Heart right ventricle (tissue), 16 donors: ENCODE measurements around the gene EZR. TPM values are rescaled to one million over a fixed set of nuclear protein-coding genes. Genes with fewer than 3 reads are reported as not detected.

Source experiments
- ATAC-seq, 8 donors: fragments of 200-7000 bp; cut with Tn5 transposase; one replicate each; pipeline ENCODE4 v1.9.1; 2020; ENCODE audit warnings: mild to moderate bottlenecking in 8 of 8, moderate library complexity in 8 of 8, moderate number of reproducible peaks in 1 of 8
- DNase-seq, 2 donors: peaks; one replicate each; pipeline ENCODE4 v3.0.0-alpha.2; 2020
- H3K27ac ChIP-seq, 10 donors: fragments of 200-600 bp; sonication (generic) in 2 of 10; one replicate each; pipeline versions ENCODE4 v1.5.0 to v1.8.0; 2020 to 2022; ENCODE audit warnings: mild to moderate bottlenecking in 3 of 10
- H3K27me3 ChIP-seq, 7 donors: fragments of 200-600 bp; one replicate each; pipeline ENCODE4 v1.8.0; 2021 to 2022; ENCODE audit warnings: mild to moderate bottlenecking in 2 of 7
- H3K36me3 ChIP-seq, 9 donors: fragments of 200-600 bp; sonication (generic) in 1 of 9; one replicate each; pipeline versions ENCODE4 v1.5.0 to v1.8.0; 2020 to 2022; ENCODE audit warnings: mild to moderate bottlenecking in 2 of 9
- H3K4me1 ChIP-seq, 9 donors: fragments of 200-600 bp; sonication (generic) in 1 of 9; one replicate each; pipeline versions ENCODE4 v1.5.0 to v1.8.0; 2020 to 2022; ENCODE audit warnings: mild to moderate bottlenecking in 4 of 9
- H3K4me3 ChIP-seq, 10 donors: fragments of 200-600 bp; sonication (generic) in 2 of 10; one replicate each; pipeline versions ENCODE4 v1.5.0 to v1.8.0; 2020 to 2022; ENCODE audit warnings: mild to moderate bottlenecking in 7 of 10, moderate library complexity in 2 of 10
- H3K9me3 ChIP-seq, 11 donors: fragments of 200-600 bp in 10 of 11; sonication (generic) in 2 of 11; one replicate each; pipeline versions ENCODE4 v1.5.0 to v1.8.0; 2013 to 2022; ENCODE audit warnings: mild to moderate bottlenecking in 2 of 11, control low read depth in 1 of 11, moderate library complexity in 1 of 11
- WGBS, 2 donors: extraction: QIAGEN DNeasy Blood & Tissue Kit; methylation state at CpG; one replicate each; pipeline ENCODE4 v1.1.7; 2013; ENCODE audit warnings: inconsistent platforms in 1 of 2; 5-methylcytosine and 5-hydroxymethylcytosine counted together
- intact Hi-C, 10 donors: fragments of 100-400 bp; cut with DNase I; formaldehyde crosslinking; loops; one replicate each; pipeline versions ENCODE4 v1.11.1 to v1.14.2; 2022
- polyA plus RNA-seq, 2 donors: library from polyadenylated mRNA; stranded (reverse); fragments of 200-250 nt; gene quantifications; one replicate each; pipeline ENCODE4 v1.2.3, GENCODE V29; 2013
- total RNA-seq, 10 donors: library from RNA; stranded (reverse); fragmentation: NEBNext Ultra II Directional in 3 of 10; extraction: Animal tissue kit (Norgen Biotek cat#: 25700) in 3 of 10; gene quantifications; one replicate each; pipeline versions ENCODE4 v1.2.1 to v1.2.4, GENCODE V29; 2021 to 2023
- TF ChIP-seq, protein P1 (sequence below), 9 donors: fragments of 200-600 bp; sonication (generic) in 2 of 9; IDR thresholded peaks; one replicate each; pipeline versions ENCODE4 v1.5.0 to v1.8.0; 2021 to 2022; ENCODE audit warnings: antibody characterized with exemption in 9 of 9, mild to moderate bottlenecking in 5 of 9, moderate library complexity in 1 of 9
- donor health status: Arrhythmogenic right ventricular cardiomyopathy.
- donor health status: ischemic (EF 13 %, LVEDD 7.1; RV severe dilation, severe dysfunction).
- donor health status: healthy with polysubstance abuse.
- donor health status: DM: no; HTN: yes; CAD: no.
- donor health status: DM: no; HTN: no; CAD: no.
- donor health status: ischemic (EF 25% LVEDD 6.9; RV normal size, moderate dysfunction).
- donor health status: ischemic (EF 25% LVEDD 5.7; RV mildly dilated, moderate dysfunction).
- donor health status: healthy.
- donor health status: DM: yes; HTN: yes; CAD: no.
- donor health status: Ischemic cardiomyopathy.
- donor health status: ischemic (EF 35%, LVEDD 5.7; RV mildly dilated, moderate dysfunction).
- donor health status: nonischemic (EF 11% LVEDD 7.7; RV severe dilation, severe dysfunction).
- donor health status: DM: yes; HTN: yes; CAD: no.
- donor health status: PGD.
- donor health status: ischemic (EF 29% LVEDD 5.4; RV normal size, mild dysfunction).
- donor health status: nonischemic (EF 23%, LVEDD 6.1; RV moderate dilation, normal function).

Gene EZR
- total and polyA plus RNA-seq, 12 donors: 90.3 to 322 (median 186) TPM

DNA sequence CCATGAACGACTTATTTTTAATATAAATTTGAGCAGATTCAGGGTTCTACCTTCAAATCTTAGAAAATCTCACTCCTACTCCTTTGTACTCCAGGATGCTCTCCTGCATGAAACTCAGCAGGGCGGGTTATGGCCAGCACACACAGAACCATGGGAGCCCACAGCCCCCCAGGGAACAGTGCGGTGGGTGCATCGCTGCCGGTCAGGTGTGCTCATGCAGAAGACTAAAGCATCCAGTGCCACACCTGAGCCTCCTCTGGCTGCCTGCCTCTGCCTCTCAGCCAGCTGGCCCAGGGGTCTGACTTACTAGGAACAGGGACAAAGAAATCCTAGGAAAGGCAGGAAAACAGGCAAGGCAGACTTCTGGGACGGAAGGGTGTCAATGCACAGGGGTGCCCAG is 31.8 kb downstream of the EZR start:
- ATAC-seq (no peak), DNase-seq (no peak)
- no peaks in the 10 kb centered on the region for H3K9me3 ChIP-seq
- 77 to 94% methylated on average over 6 of the region's 6 CpGs for WGBS, 2 donors
- intact Hi-C loops: loop anchor here in 1 of 10 donors (5.0 kb wide), 1 partner anchor 185 kb away; no protein-coding TSS in a partner anchor
- peaks cover 0 to 31% (median 17%) of the 10 kb centered on the region in 9 donors for H3K4me1 ChIP-seq
- H3K4me3 ChIP-seq: no peak overlapping the region
- peaks cover 0 to 74% (median 43%) of the 10 kb centered on the region in 9 donors for H3K36me3 ChIP-seq
- TF ChIP-seq, protein P1, sequence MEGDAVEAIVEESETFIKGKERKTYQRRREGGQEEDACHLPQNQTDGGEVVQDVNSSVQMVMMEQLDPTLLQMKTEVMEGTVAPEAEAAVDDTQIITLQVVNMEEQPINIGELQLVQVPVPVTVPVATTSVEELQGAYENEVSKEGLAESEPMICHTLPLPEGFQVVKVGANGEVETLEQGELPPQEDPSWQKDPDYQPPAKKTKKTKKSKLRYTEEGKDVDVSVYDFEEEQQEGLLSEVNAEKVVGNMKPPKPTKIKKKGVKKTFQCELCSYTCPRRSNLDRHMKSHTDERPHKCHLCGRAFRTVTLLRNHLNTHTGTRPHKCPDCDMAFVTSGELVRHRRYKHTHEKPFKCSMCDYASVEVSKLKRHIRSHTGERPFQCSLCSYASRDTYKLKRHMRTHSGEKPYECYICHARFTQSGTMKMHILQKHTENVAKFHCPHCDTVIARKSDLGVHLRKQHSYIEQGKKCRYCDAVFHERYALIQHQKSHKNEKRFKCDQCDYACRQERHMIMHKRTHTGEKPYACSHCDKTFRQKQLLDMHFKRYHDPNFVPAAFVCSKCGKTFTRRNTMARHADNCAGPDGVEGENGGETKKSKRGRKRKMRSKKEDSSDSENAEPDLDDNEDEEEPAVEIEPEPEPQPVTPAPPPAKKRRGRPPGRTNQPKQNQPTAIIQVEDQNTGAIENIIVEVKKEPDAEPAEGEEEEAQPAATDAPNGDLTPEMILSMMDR (IDR thresholded peaks at IDR 0.05): no peak
- H3K27me3 ChIP-seq: no peaks in the 10 kb centered on the region
- H3K27ac ChIP-seq: no peak overlapping the region

DNA sequence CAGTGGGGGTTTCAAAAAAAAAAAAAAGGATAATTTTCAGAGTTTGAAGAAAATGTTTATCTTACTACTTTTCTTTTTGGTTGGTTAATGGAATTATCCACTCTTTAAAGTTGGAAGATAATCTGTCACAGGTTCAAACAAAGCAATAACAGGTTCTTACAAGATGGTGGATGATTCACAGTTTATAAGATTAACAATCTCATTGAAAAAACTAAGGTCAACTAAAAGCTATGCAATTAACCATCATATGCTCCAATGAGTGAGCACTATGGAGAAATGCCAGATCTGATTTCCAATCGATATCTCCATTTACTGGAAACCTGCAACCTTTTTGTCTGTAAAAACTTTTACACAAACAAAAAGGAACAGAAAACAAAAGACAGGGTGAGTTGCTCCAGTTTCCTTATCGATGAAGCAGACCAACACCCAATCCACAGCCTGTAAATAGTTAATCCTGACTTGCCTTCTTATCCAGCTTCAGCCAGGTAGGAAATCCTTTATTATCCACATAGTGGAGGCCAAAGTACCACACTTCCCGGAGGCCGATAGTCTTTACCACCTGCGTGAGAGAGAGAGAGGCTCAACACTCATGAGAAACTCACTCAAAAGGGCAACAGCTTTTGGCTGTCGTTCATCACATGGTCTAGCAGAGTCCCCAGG is 32.4 kb downstream of the EZR start:
- intact Hi-C loops: loop anchor here in 1 of 10 donors (5.0 kb wide), 1 partner anchor 186 kb away; no protein-coding TSS in a partner anchor

DNA sequence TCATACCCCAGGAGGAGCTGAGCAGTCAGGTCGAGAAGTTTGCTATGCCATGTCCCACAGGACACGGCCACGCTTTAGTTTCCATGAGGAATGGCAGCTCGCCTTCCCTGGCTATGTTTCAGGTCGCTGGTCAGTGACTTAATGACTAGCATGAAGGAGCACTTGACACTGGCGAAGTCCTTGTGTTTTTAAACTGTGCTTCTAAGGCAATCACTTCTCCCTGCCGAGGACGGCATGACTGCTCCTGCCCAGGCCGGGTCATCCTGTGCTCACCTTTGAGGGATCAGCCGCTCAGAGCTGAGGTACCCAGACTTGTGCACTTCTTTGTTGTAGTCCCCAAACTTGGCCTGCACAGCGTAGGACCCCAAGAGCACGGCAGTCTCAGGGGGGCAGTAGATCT is 34.1 kb downstream of the EZR start:
- no peak overlapping the region for H3K4me3 ChIP-seq
- TF ChIP-seq, protein P1 (IDR thresholded peaks at IDR 0.05): no peak
- ATAC-seq (no peak), DNase-seq (no peak)
- H3K36me3 ChIP-seq: peaks cover 4 to 97% (median 58%) of the 10 kb centered on the region in 9 donors
- 90 to 94% methylated on average over 12 of the region's 12 CpGs for WGBS, 2 donors
- no peaks in the 10 kb centered on the region for H3K9me3 ChIP-seq
- H3K27ac ChIP-seq: no peak overlapping the region
- peaks cover 0 to 11% (median 9%) of the 10 kb centered on the region in 9 donors for H3K4me1 ChIP-seq
- H3K27me3 ChIP-seq: no peaks in the 10 kb centered on the region
- intact Hi-C loops: loop anchor here in 1 of 10 donors (5.0 kb wide), 1 partner anchor 187 kb away; no protein-coding TSS in a partner anchor

More for the DNA sequence above, 32.4 kb downstream of the EZR start:
- Histone ChIP-seq H3K9me3 (no peaks in the 10 kb centered on the region), H3K27ac (no peak overlapping the region), H3K36me3 (peaks cover 0 to 80% (median 49%) of the 10 kb centered on the region in 9 donors), H3K4me3 (no peak overlapping the region), H3K4me1 (peaks cover 0 to 26% (median 17%) of the 10 kb centered on the region in 9 donors), H3K27me3 (no peaks in the 10 kb centered on the region)
- DNase-seq: no peak
- no peak for ATAC-seq
- TF ChIP-seq, protein P1 (IDR thresholded peaks at IDR 0.05): no peak
- 80 to 81% methylated on average over 6 of the region's 6 CpGs for WGBS, 2 donors

DNA sequence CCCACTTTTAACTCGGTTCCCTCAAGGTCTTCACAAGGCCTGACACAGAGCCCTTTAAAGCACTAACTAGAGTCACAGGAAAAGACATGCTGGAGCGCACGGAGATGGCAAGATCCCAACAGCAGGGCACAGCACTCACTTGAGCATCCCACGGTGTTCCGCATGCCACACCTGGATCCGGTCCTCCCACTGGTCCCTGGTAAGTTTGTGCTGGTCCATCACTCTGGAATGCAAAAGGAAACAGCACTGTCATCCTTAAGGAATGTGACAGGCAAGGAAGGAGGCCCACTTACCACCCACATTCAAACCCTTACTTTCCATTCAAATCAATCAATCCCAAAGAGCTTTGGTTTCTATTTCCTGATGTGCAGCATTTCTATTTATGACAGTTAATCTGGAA is 34.7 kb downstream of the EZR start:
- no peak for DNase-seq
- Histone ChIP-seq H3K4me1 (peaks cover 0 to 8% (median 4%) of the 10 kb centered on the region in 9 donors), H3K27ac (no peak overlapping the region), H3K27me3 (no peaks in the 10 kb centered on the region), H3K4me3 (no peak overlapping the region), H3K36me3 (peaks cover 4 to 100% (median 58%) of the 10 kb centered on the region in 9 donors), H3K9me3 (no peaks in the 10 kb centered on the region)
- intact Hi-C loops: no loop called here
- TF ChIP-seq, protein P1 (IDR thresholded peaks at IDR 0.05): no peak
- WGBS, 2 donors: 80 to 82% methylated on average over 6 of the region's 6 CpGs
- no peak for ATAC-seq
